Measurements from ENCODE around the gene PCDHB4. TPM values are rescaled to one million over a fixed set of nuclear protein-coding genes. Genes with fewer than 3 reads are reported as not detected.
"Not testable (repeated sequence)": the region's sequence is repeated elsewhere in the genome, so short reads cannot be mapped to it uniquely, and the experiment has no call there.

Gene PCDHB4
- total and polyA plus RNA-seq, 9 donors = 2.5 to 12.6 (median 6.7) TPM

DNA sequence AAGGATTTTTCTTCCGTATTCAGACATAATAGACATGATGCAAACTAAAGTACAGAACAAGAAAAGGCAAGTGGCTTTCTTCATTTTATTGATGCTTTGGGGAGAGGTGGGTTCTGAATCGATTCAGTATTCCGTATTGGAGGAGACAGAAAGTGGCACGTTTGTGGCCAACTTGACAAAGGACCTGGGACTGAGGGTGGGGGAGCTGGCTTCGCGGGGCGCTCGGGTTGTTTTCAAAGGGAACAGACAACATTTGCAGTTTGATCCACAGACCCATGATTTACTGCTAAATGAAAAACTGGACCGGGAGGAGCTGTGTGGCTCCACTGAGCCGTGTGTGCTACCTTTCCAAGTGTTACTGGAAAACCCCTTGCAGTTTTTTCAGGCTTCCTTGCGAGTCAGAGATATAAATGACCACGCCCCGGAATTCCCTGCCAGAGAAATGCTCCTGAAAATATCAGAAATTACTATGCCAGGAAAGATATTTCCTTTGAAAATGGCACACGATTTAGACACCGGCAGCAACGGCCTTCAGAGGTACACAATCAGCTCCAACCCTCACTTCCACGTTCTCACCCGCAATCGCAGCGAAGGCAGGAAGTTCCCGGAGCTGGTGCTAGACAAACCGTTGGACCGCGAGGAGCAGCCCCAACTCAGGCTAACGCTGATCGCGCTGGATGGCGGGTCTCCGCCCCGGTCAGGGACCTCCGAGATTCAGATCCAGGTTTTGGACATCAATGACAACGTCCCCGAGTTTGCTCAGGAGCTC lies 28.8 kb downstream of the PCDHB4 start:
- WGBS, 3 donors = 35 to 50% (median 41%) methylated on average over 33 of the region's 33 CpGs
- Histone ChIP-seq H3K4me3 (no peak overlapping the region), H3K27me3 (no peaks in the 10 kb centered on the region), H3K36me3 (no peaks in the 10 kb centered on the region), H3K27ac (no peak overlapping the region), H3K4me1 (ENCODE audit: insufficient read depth) (no peaks in the 10 kb centered on the region), H3K9me3 (peaks cover 2 to 25% of the 10 kb centered on the region in 2 donors)
- intact Hi-C loops (cut with DNase I) = no loop called here
- no peak for DNase-seq
- TF ChIP-seq POLR2A (IDR thresholded peaks at IDR 0.05) (no peak), EP300 (IDR thresholded peaks at IDR 0.05) (no peak)
- TF ChIP-seq, protein P1, sequence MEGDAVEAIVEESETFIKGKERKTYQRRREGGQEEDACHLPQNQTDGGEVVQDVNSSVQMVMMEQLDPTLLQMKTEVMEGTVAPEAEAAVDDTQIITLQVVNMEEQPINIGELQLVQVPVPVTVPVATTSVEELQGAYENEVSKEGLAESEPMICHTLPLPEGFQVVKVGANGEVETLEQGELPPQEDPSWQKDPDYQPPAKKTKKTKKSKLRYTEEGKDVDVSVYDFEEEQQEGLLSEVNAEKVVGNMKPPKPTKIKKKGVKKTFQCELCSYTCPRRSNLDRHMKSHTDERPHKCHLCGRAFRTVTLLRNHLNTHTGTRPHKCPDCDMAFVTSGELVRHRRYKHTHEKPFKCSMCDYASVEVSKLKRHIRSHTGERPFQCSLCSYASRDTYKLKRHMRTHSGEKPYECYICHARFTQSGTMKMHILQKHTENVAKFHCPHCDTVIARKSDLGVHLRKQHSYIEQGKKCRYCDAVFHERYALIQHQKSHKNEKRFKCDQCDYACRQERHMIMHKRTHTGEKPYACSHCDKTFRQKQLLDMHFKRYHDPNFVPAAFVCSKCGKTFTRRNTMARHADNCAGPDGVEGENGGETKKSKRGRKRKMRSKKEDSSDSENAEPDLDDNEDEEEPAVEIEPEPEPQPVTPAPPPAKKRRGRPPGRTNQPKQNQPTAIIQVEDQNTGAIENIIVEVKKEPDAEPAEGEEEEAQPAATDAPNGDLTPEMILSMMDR (IDR thresholded peaks at IDR 0.05) = no peak

DNA sequence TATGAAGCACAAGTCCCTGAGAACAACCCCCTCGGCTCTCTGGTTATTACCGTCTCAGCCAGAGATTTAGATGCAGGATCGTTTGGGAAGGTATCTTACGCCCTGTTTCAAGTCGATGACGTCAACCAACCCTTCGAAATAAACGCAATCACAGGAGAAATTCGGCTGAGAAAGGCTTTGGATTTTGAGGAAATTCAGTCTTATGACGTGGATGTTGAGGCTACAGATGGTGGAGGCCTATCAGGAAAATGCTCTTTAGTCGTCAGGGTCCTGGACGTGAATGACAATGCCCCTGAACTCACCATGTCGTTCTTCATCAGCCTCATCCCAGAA lies 29.3 kb downstream of the PCDHB4 start:
- Histone ChIP-seq H3K4me1 (ENCODE audit: insufficient read depth) (no peaks in the 10 kb centered on the region), H3K27me3 (no peaks in the 10 kb centered on the region), H3K36me3 (no peaks in the 10 kb centered on the region), H3K9me3 (peaks cover 2 to 29% of the 10 kb centered on the region in 2 donors), H3K27ac (no peak overlapping the region), H3K4me3 (no peak overlapping the region)
- intact Hi-C loops (cut with DNase I) = no loop called here
- TF ChIP-seq EP300 (IDR thresholded peaks at IDR 0.05) (no peak), POLR2A (IDR thresholded peaks at IDR 0.05) (no peak)
- TF ChIP-seq, protein P1 (IDR thresholded peaks at IDR 0.05) = no peak
- DNase-seq = no peak
- WGBS, 3 donors = 29 to 40% (median 33%) methylated on average over 13 of the region's 13 CpGs

- 29 to 36% (median 31%) methylated on average over 20 to 39 of the region's 41 CpGs for WGBS, 3 donors
- H3K36me3 ChIP-seq; H3K4me1 ChIP-seq (ENCODE audit: insufficient read depth); intact Hi-C loops (cut with DNase I); H3K27ac ChIP-seq; H3K4me3 ChIP-seq; H3K27me3 ChIP-seq; DNase-seq: not testable (repeated sequence)
- peaks cover 2 to 36% of the 10 kb centered on the region in 2 donors for H3K9me3 ChIP-seq
These were observed 30.0 kb downstream of the PCDHB4 start for GRCh38 chr5:141151632-141152031.

GRCh38 chr5:141152096-141152495 lies 30.5 kb downstream of the PCDHB4 start:
- H3K4me3 ChIP-seq; H3K4me1 ChIP-seq (ENCODE audit: insufficient read depth); H3K27me3 ChIP-seq; H3K36me3 ChIP-seq; intact Hi-C loops (cut with DNase I); H3K27ac ChIP-seq; DNase-seq: not testable (repeated sequence)
- 18 to 36% (median 26%) methylated on average over 36 of the region's 36 CpGs for WGBS, 3 donors
- peaks cover 2 to 38% of the 10 kb centered on the region in 2 donors for H3K9me3 ChIP-seq

GRCh38 chr5:141155540-141156374 lies 34.1 kb downstream of the PCDHB4 start:
- Histone ChIP-seq H3K27ac (no peak overlapping the region), H3K27me3 (no peaks in the 10 kb centered on the region), H3K4me3 (no peak overlapping the region), H3K9me3 (peaks cover 0 to 28% of the 10 kb centered on the region in 2 donors), H3K36me3 (no peaks in the 10 kb centered on the region), H3K4me1 (ENCODE audit: insufficient read depth) (no peaks in the 10 kb centered on the region)
- no peak for TF ChIP-seq POLR2A (IDR thresholded peaks at IDR 0.05)
- no peak for TF ChIP-seq EP300 (IDR thresholded peaks at IDR 0.05)
- TF ChIP-seq, protein P1 (IDR thresholded peaks at IDR 0.05) = no peak
- intact Hi-C loops (cut with DNase I) = no loop called here
- WGBS, 3 donors = 22 to 42% (median 34%) methylated on average over 21 of the region's 21 CpGs
- no peak for DNase-seq

DNA sequence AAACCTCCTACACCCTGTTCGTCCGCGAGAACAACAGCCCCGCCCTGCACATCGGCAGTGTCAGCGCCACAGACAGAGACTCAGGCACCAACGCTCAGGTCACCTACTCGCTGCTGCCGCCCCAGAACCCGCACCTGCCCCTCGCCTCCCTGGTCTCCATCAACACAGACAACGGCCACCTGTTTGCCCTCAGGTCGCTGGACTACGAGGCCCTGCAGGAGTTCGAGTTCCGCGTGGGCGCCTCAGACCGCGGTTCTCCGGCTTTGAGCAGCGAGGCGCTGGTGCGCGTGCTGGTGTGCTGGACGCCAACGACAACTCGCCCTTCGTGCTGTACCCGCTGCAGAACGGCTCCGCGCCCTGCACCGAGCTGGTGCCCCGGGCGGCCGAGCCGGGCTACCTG lies 35.7 kb downstream of the PCDHB4 start:
- H3K4me3 ChIP-seq; H3K4me1 ChIP-seq (ENCODE audit: insufficient read depth); H3K27ac ChIP-seq; DNase-seq; H3K27me3 ChIP-seq; H3K36me3 ChIP-seq; intact Hi-C loops (cut with DNase I): not testable (repeated sequence)
- H3K9me3 ChIP-seq = peaks cover 0 to 17% of the 10 kb centered on the region in 2 donors
- 28 to 40% (median 31%) methylated on average over 24 to 38 of the region's 38 CpGs for WGBS, 3 donors

DNA sequence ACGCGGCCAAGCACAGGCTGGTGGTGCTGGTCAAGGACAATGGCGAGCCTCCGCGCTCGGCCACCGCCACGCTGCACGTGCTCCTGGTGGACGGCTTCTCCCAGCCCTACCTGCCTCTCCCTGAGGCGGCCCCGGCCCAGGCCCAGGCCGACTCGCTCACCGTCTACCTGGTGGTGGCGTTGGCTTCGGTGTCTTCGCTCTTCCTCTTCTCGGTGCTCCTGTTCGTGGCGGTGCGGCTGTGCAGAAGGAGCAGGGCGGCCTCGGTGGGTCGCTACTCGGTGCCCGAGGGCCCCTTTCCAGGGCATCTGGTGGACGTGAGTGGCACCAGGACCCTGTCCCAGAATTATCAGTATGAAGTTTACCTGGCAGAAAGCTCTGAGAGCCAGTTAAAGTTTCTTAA lies 36.3 kb downstream of the PCDHB4 start:
- DNase-seq; H3K27ac ChIP-seq; intact Hi-C loops (cut with DNase I); H3K4me1 ChIP-seq (ENCODE audit: insufficient read depth); H3K36me3 ChIP-seq; H3K4me3 ChIP-seq; H3K27me3 ChIP-seq: not testable (repeated sequence)
- H3K9me3 ChIP-seq = peaks cover 0 to 16% of the 10 kb centered on the region in 2 donors
- 23 to 45% (median 26%) methylated on average over 12 to 20 of the region's 28 CpGs for WGBS, 3 donors
